ENCODE measurements around the gene KPNA3. TPM values are rescaled to one million over a fixed set of nuclear protein-coding genes. Genes with fewer than 3 reads are reported as not detected.

KPNA3 gene
- total RNA-seq, 3 donors from 2014 or later, result 20.0 to 45.6 (median 24.6) TPM

DNA sequence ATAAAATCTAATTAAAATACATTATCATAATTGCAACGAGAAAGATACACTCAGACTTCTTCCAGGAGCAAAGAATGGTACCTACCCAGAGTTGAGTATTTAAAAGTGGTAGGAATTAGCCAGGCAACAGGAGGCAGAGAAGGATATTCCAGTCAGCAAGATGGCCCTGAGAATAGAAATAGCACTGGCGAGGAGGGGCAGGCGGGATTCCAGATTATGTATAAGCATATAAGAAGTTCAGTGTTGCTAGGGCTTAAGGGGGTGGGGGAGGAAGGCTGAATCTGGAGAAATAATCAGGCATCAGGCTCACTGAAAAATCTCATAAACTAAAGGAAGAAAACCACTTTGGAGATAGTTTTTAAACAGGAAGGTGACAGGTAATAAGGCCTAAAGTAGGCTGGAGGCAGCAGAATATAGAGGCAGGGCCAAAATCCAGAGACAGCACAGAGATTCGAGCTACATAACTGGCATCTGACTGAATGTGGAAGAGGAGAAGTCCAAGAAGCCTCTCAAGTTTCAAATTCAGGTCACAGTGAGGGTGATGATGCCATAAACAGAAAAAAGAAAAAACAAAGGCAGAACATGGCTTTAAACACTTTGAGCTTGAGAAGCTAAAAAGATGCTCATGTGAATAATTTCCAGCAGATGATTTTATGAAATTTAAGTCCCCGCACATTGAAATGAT lies 7.5 kb downstream of the KPNA3 start:
- no peaks in the 10 kb centered on the region for H3K36me3 ChIP-seq (ENCODE audit: low read depth)
- intact Hi-C loops (cut with DNase I, micrococcal nuclease), result no loop called here
- ATAC-seq (no peak), DNase-seq (no peak)
- TF ChIP-seq, protein P1, sequence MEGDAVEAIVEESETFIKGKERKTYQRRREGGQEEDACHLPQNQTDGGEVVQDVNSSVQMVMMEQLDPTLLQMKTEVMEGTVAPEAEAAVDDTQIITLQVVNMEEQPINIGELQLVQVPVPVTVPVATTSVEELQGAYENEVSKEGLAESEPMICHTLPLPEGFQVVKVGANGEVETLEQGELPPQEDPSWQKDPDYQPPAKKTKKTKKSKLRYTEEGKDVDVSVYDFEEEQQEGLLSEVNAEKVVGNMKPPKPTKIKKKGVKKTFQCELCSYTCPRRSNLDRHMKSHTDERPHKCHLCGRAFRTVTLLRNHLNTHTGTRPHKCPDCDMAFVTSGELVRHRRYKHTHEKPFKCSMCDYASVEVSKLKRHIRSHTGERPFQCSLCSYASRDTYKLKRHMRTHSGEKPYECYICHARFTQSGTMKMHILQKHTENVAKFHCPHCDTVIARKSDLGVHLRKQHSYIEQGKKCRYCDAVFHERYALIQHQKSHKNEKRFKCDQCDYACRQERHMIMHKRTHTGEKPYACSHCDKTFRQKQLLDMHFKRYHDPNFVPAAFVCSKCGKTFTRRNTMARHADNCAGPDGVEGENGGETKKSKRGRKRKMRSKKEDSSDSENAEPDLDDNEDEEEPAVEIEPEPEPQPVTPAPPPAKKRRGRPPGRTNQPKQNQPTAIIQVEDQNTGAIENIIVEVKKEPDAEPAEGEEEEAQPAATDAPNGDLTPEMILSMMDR (IDR thresholded peaks at IDR 0.05), result no peak
- H3K9me3 ChIP-seq, result no peaks in the 10 kb centered on the region
- H3K4me3 ChIP-seq, result no peak overlapping the region
- H3K4me1 ChIP-seq (ENCODE audit: low read depth), result no peaks in the 10 kb centered on the region

DNA sequence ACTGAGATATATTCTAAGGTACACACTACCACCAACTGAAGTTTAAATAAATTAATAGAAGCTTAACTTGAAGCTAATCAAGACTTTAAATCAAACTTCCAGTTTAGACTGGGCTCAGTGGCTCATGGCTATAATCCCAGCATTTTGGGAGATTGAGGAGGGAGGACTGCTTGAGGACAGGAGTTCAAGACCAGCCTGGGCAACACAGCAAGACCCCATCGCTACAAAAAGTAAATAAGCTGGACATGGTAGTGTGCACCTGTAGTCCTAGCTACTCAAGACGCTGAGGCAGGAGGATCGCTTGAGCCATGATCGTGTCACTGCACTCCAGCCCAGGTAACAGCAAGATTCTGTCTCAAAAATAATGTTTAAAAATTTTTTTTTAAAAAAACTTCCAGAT lies 8.6 kb downstream of the KPNA3 start:
- H3K4me1 ChIP-seq (ENCODE audit: low read depth), result no peaks in the 10 kb centered on the region
- TF ChIP-seq, protein P1 (IDR thresholded peaks at IDR 0.05), result no peak
- H3K36me3 ChIP-seq (ENCODE audit: low read depth), result no peaks in the 10 kb centered on the region
- no peak for DNase-seq
- no peak for ATAC-seq
- H3K9me3 ChIP-seq, result no peaks in the 10 kb centered on the region
- H3K4me3 ChIP-seq, result no peak overlapping the region
- intact Hi-C loops (cut with DNase I, micrococcal nuclease), result no loop called here

DNA sequence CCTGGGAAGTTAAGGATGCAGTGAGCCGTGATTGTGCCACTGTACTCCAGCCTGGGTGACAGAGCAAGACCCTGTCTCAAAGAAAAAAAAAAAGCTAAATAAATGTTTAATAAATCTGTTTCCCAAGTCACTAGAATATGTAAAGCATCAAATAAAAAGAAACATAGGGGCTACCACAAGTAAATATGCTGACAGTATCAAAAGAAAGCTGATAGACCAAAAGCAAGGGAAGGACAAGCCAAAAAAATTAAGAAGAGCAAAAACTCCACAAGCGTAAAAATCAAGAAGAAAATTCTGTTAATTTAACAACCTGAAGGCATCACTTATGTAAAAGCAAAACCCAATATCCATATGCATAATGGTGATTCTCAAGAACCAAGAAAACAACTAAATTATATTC lies 9.7 kb downstream of the KPNA3 start:
- H3K36me3 ChIP-seq (ENCODE audit: low read depth), result no peaks in the 10 kb centered on the region
- peaks cover 7% of the 10 kb centered on the region for H3K4me1 ChIP-seq (ENCODE audit: low read depth)
- intact Hi-C loops (cut with DNase I, micrococcal nuclease), result no loop called here

DNA sequence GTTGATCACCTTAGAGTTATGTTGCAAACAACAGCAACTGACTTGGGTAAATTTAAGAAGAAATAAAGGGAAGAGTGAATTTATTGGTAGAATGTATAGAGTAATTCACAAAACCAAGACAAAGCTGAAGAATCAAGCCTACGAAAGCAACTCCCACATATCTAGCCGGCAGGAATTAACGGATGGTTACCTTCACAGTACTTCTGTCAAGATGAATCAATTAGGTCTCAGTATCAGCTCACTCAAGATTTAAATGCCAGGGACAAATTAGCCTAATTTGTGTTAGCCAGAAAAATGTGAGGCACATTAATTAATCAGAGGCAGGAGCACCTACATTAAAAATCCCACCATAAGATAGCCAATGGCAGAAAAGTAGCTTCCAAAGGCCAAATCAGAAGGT lies 10.7 kb downstream of the KPNA3 start:
- ATAC-seq (no peak), DNase-seq (no peak)
- TF ChIP-seq, protein P1 (IDR thresholded peaks at IDR 0.05), result no peak
- Histone ChIP-seq H3K9me3 (no peaks in the 10 kb centered on the region), H3K36me3 (ENCODE audit: low read depth) (no peaks in the 10 kb centered on the region), H3K4me3 (no peak overlapping the region), H3K4me1 (ENCODE audit: low read depth) (peaks cover 15% of the 10 kb centered on the region)
- intact Hi-C loops (cut with DNase I, micrococcal nuclease), result no loop called here

More for the DNA sequence above, 9.7 kb downstream of the KPNA3 start:
- TF ChIP-seq, protein P1 (IDR thresholded peaks at IDR 0.05), result no peak
- ATAC-seq (no peak), DNase-seq (no peak)
- no peak overlapping the region for H3K4me3 ChIP-seq
- H3K9me3 ChIP-seq, result no peaks in the 10 kb centered on the region

DNA sequence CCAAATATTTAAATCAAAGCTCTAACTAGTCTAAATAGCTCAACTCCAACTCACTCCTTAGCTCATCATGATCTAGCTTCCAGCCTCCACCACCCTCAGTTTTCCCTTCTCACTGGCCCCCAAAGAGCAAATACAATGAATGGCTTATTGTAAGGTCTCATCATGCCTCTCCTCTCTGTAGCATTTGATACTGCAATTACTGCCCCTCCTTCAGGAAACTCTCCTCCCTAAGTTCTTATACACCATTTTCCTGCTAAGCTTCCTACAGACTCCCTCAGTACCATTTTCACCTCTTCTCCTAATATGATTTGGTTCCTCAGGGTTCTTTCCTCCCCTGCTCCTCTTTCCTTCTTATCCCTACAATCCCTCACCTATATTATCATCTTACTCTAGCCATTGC lies 12.8 kb downstream of the KPNA3 start:
- TF ChIP-seq, protein P1 (IDR thresholded peaks at IDR 0.05), result no peak
- Histone ChIP-seq H3K4me3 (no peak overlapping the region), H3K9me3 (no peaks in the 10 kb centered on the region), H3K36me3 (ENCODE audit: low read depth) (no peaks in the 10 kb centered on the region), H3K4me1 (ENCODE audit: low read depth) (peaks cover 15% of the 10 kb centered on the region)
- intact Hi-C loops (cut with DNase I, micrococcal nuclease), result no loop called here
- DNase-seq, result no peak
- peak; percentile 59 for ATAC-seq
